CD8-positive, alpha-beta memory T cell (primary cell): ENCODE measurements around the gene SCAMP3. TPM values are rescaled to one million over a fixed set of nuclear protein-coding genes. Genes with fewer than 3 reads are reported as not detected.

Experiments used
- CTCF ChIA-PET: fragments of 350-600 bp; sonication (Branson Sonifier 250); formaldehyde crosslinking; loops from one replicate; lab custom pipeline; 2021; ENCODE audit warnings: antibody characterized with exemption; lab: Charles Lee
- POLR2A ChIA-PET: fragments of 350-600 bp; sonication (Branson Sonifier 250); formaldehyde crosslinking; loops from one replicate; lab custom pipeline; 2021; ENCODE audit warnings: antibody characterized with exemption; lab: Charles Lee
- DNase-seq, 5 donors: peaks; one replicate each; pipeline versions ENCODE4 v3.0.0 to v3.0.0-alpha.2; 2020 to 2022; ENCODE audit warnings: mixed read lengths in 1 of 5
- H3K27ac ChIP-seq: one replicate; pipeline ENCODE4 v1.7.0; 2013; ENCODE audit warnings: low read depth, mild to moderate bottlenecking, low read length, moderate library complexity
- H3K27me3 ChIP-seq: 2 replicates; pipeline ENCODE4 v1.7.0; 2013; ENCODE audit warnings: low read length, mild to moderate bottlenecking; ENCODE audit not compliant: insufficient read depth, poor library complexity, severe bottlenecking
- H3K36me3 ChIP-seq: 2 replicates; pipeline ENCODE4 v1.7.0; 2013; ENCODE audit warnings: mild to moderate bottlenecking, low read length, moderate library complexity; ENCODE audit not compliant: insufficient read depth
- H3K4me1 ChIP-seq: 2 replicates; pipeline ENCODE4 v1.7.0; 2013; ENCODE audit warnings: mild to moderate bottlenecking, low read length, moderate library complexity; ENCODE audit not compliant: insufficient read depth
- H3K4me3 ChIP-seq: 2 replicates; pipeline ENCODE4 v1.7.0; 2013; ENCODE audit warnings: mild to moderate bottlenecking, low read length
- H3K9me3 ChIP-seq: 2 replicates; pipeline ENCODE4 v1.7.0; 2013; ENCODE audit warnings: mild to moderate bottlenecking, low read length
- H3K27ac Mint-ChIP-seq, 8 donors: one replicate each; pipeline ENCODE4 v1.8.0; 2020 to 2021; ENCODE audit warnings: mixed read lengths in 8 of 8, mild to moderate bottlenecking in 6 of 8, inconsistent platforms in 3 of 8, moderate library complexity in 3 of 8
- H3K27me3 Mint-ChIP-seq, 2 donors: one replicate each; pipeline ENCODE4 v1.8.0; 2020 to 2021; ENCODE audit warnings: mixed read lengths in 2 of 2, mild to moderate bottlenecking in 1 of 2, moderate library complexity in 1 of 2
- H3K36me3 Mint-ChIP-seq, 3 donors: one replicate each; pipeline ENCODE4 v1.8.0; 2020 to 2021; ENCODE audit warnings: mixed read lengths in 3 of 3, inconsistent platforms in 1 of 3, mild to moderate bottlenecking in 1 of 3
- H3K4me1 Mint-ChIP-seq, 3 donors: one replicate each; pipeline ENCODE4 v1.8.0; 2020 to 2021; ENCODE audit warnings: mixed read lengths in 3 of 3, inconsistent platforms in 1 of 3, mild to moderate bottlenecking in 1 of 3
- H3K4me3 Mint-ChIP-seq, 7 donors: one replicate each; pipeline ENCODE4 v1.8.0; 2020 to 2021; ENCODE audit warnings: mixed read lengths in 7 of 7, mild to moderate bottlenecking in 6 of 7, moderate library complexity in 4 of 7, inconsistent platforms in 2 of 7
- H3K9me3 Mint-ChIP-seq, 5 donors: one replicate each; pipeline ENCODE4 v1.8.0; 2020 to 2022; ENCODE audit warnings: mixed read lengths in 5 of 5, mild to moderate bottlenecking in 3 of 5, moderate library complexity in 2 of 5, inconsistent platforms in 1 of 5
- polyA plus RNA-seq: library from polyadenylated mRNA; unstranded; fragments of 300-500 nt; fragmentation: Illumina TruSeq; gene quantifications from one replicate; pipeline ENCODE4 v1.2.3, GENCODE V29; 2021
- total RNA-seq, 2 experiments: library from RNA; stranded (reverse); gene quantifications; one replicate each; pipeline ENCODE4 v1.2.3, GENCODE V29; 2021

The SCAMP3 gene
- total RNA-seq (100 to 1,000 TPM; 152 to 158 TPM), polyA plus RNA-seq (179 TPM)

GRCh38 chr1:155261852-155262673, at the start of gene SCAMP3:
Gene SCAMP3, minus strand, starts transcription at chr1:155262360. Its CDS starts 209 bp downstream, at chr1:155262151.
- Histone ChIP-seq H3K36me3 (peaks cover 36% of the 10 kb centered on the region), H3K4me3 (peak within 1 kb of the TSS; percentile 99), H3K4me1 (peaks cover 22% of the 10 kb centered on the region), H3K27ac (peak within 1 kb of the TSS; percentile 82), H3K9me3 (no peaks in the 10 kb centered on the region), H3K27me3 (no peaks in the 10 kb centered on the region)
- no peaks in the 10 kb centered on the region for H3K27me3 Mint-ChIP-seq
- CTCF ChIA-PET, result interaction anchor here (1.2 to 4.4 kb wide), 5 partner anchors 11 to 89 kb away, joined by 3 to 79 read pairs (median 6); partner anchors contain the start of genes CLK2 and KRTCAP2
- DNase-seq, result peak; percentile 82 to 91 (median 84)
- peaks cover 31 to 45% (median 36%) of the 10 kb centered on the region in 3 donors for H3K4me1 Mint-ChIP-seq
- peak within 1 kb of the TSS; percentile 80 to 99 (median 98) for H3K27ac Mint-ChIP-seq
- no peaks in the 10 kb centered on the region for H3K9me3 Mint-ChIP-seq
- POLR2A ChIA-PET, result interaction anchor here (0.5 to 2.4 kb wide), 10 partner anchors 11 to 1061 kb away, joined by 3 to 25 read pairs (median 3); partner anchors contain the start of genes ASH1L, CLK2 and MSTO1
- peak within 1 kb of the TSS; percentile 95 to 100 (median 99) for H3K4me3 Mint-ChIP-seq
- peaks cover 6 to 79% (median 14%) of the 10 kb centered on the region in 3 donors for H3K36me3 Mint-ChIP-seq

GRCh38 chr1:155309423-155310021, 47.4 kb upstream of the SCAMP3 start:
- Histone ChIP-seq H3K27me3 (no peaks in the 10 kb centered on the region), H3K4me1 (peaks cover 24% of the 10 kb centered on the region), H3K27ac (peak overlapping the region; percentile 93), H3K36me3 (no peaks in the 10 kb centered on the region), H3K9me3 (no peaks in the 10 kb centered on the region), H3K4me3 (peak overlapping the region; percentile 94)
- H3K36me3 Mint-ChIP-seq, result peaks cover 0 to 41% (median 4%) of the 10 kb centered on the region in 3 donors
- H3K27me3 Mint-ChIP-seq, result no peaks in the 10 kb centered on the region
- H3K27ac Mint-ChIP-seq, result peak overlapping the region; percentile 67 to 99 (median 98)
- CTCF ChIA-PET, result interaction anchor here (4.8 kb wide), 1 partner anchor 14 kb away, joined by 25 read pairs; no protein-coding TSS in a partner anchor
- peaks cover 0 to 1% (median 0%) of the 10 kb centered on the region in 5 donors for H3K9me3 Mint-ChIP-seq
- peak overlapping the region; percentile 88 to 98 (median 97) for H3K4me3 Mint-ChIP-seq
- H3K4me1 Mint-ChIP-seq, result peaks cover 20 to 34% (median 31%) of the 10 kb centered on the region in 3 donors
- POLR2A ChIA-PET, result no interaction called here
- DNase-seq, result no peak

- H3K27ac ChIP-seq, result peak within 1 kb of the TSS; percentile 93
- DNase-seq, result peak; percentile 96 to 98 (median 97)
- ChIA-PET CTCF (interaction anchor here (0.7 to 2.5 kb wide), 6 partner anchors 9 to 276 kb away, joined by 3 to 23 read pairs (median 4); partner anchors contain the start of gene KRTCAP2), POLR2A (interaction anchor here (0.7 to 1.9 kb wide), 4 partner anchors 12 to 499 kb away, joined by 3 to 11 read pairs (median 6); partner anchors contain the start of genes CLK2 and RUSC1)
- peak within 1 kb of the TSS; percentile 85 to 99 (median 98) for H3K27ac Mint-ChIP-seq
- H3K4me1 ChIP-seq, result peaks cover 24% of the 10 kb centered on the region
- H3K4me3 ChIP-seq, result peak within 1 kb of the TSS; percentile 94
- H3K9me3 ChIP-seq, result no peaks in the 10 kb centered on the region
- peaks cover 20 to 34% (median 31%) of the 10 kb centered on the region in 3 donors for H3K4me1 Mint-ChIP-seq
- peaks cover 0 to 38% (median 4%) of the 10 kb centered on the region in 3 donors for H3K36me3 Mint-ChIP-seq
- H3K27me3 ChIP-seq, result no peaks in the 10 kb centered on the region
- H3K27me3 Mint-ChIP-seq, result no peaks in the 10 kb centered on the region
- H3K9me3 Mint-ChIP-seq, result peaks cover 0 to 1% (median 0%) of the 10 kb centered on the region in 5 donors
- H3K4me3 Mint-ChIP-seq, result peak within 1 kb of the TSS; percentile 88 to 98 (median 97)
- no peaks in the 10 kb centered on the region for H3K36me3 ChIP-seq
Measured at GRCh38 chr1:155308493-155309422, 46.6 kb upstream of the SCAMP3 start, which contains the start of gene FDPS. Gene FDPS, plus strand, starts transcription at chr1:155308866. Its CDS starts 924 bp downstream, at chr1:155309790.

- Mint-ChIP-seq H3K36me3 (peaks cover 0 to 26% (median 1%) of the 10 kb centered on the region in 3 donors), H3K4me3 (peak overlapping the region; percentile 5 to 59 (median 15)), H3K27me3 (peaks cover 2 to 5% of the 10 kb centered on the region in 2 donors), H3K9me3 (peaks cover 0 to 1% (median 0%) of the 10 kb centered on the region in 5 donors), H3K4me1 (peaks cover 20 to 34% (median 31%) of the 10 kb centered on the region in 3 donors), H3K27ac (peak overlapping the region in 7 of 8 donors; percentile 54 to 99 (median 85))
- Histone ChIP-seq H3K4me3 (peak overlapping the region; percentile 94), H3K36me3 (no peaks in the 10 kb centered on the region), H3K9me3 (no peaks in the 10 kb centered on the region), H3K4me1 (peaks cover 24% of the 10 kb centered on the region), H3K27ac (peak overlapping the region; percentile 93), H3K27me3 (no peaks in the 10 kb centered on the region)
- ChIA-PET POLR2A (interaction anchor here (1.5 to 1.9 kb wide), 2 partner anchors 14 to 34 kb away, joined by 3 to 11 read pairs; partner anchors contain the start of genes CLK2 and RUSC1), CTCF (interaction anchor here (0.9 to 2.5 kb wide), 5 partner anchors 7 to 277 kb away, joined by 3 to 23 read pairs (median 4); no protein-coding TSS in a partner anchor)
- no peak for DNase-seq
Measured at GRCh38 chr1:155307247-155307740, 45.1 kb upstream of the SCAMP3 start.

GRCh38 chr1:155305881-155306391, 43.8 kb upstream of the SCAMP3 start:
- peak overlapping the region in 2 of 7 donors; percentile 41 for H3K4me3 Mint-ChIP-seq
- ChIA-PET POLR2A (interaction anchor here (0.7 kb wide), 1 partner anchor 215 kb away, joined by 5 read pairs; no protein-coding TSS in a partner anchor), CTCF (interaction anchor here (0.7 to 1.2 kb wide), 2 partner anchors 55 to 645 kb away, joined by 3 to 4 read pairs; no protein-coding TSS in a partner anchor)
- H3K36me3 Mint-ChIP-seq, result peaks cover 0 to 15% (median 1%) of the 10 kb centered on the region in 3 donors
- Histone ChIP-seq H3K27ac (no peak overlapping the region), H3K27me3 (no peaks in the 10 kb centered on the region), H3K9me3 (no peaks in the 10 kb centered on the region), H3K36me3 (no peaks in the 10 kb centered on the region), H3K4me1 (peaks cover 24% of the 10 kb centered on the region), H3K4me3 (no peak overlapping the region)
- peaks cover 0 to 1% (median 0%) of the 10 kb centered on the region in 5 donors for H3K9me3 Mint-ChIP-seq
- peaks cover 2 to 8% of the 10 kb centered on the region in 2 donors for H3K27me3 Mint-ChIP-seq
- peak in 1 of 5 donors; percentile 33 for DNase-seq
- H3K27ac Mint-ChIP-seq, result peak overlapping the region in 6 of 8 donors; percentile 18 to 76 (median 43)
- peaks cover 16 to 29% (median 26%) of the 10 kb centered on the region in 3 donors for H3K4me1 Mint-ChIP-seq

GRCh38 chr1:155304558-155305063, 42.5 kb upstream of the SCAMP3 start:
- Mint-ChIP-seq H3K9me3 (peaks cover 0 to 1% (median 0%) of the 10 kb centered on the region in 5 donors), H3K36me3 (peaks cover 0 to 8% (median 1%) of the 10 kb centered on the region in 3 donors), H3K4me3 (no peak overlapping the region), H3K4me1 (peaks cover 11 to 17% (median 14%) of the 10 kb centered on the region in 3 donors), H3K27ac (peak overlapping the region in 4 of 8 donors; percentile 18 to 60 (median 48)), H3K27me3 (peaks cover 2 to 8% of the 10 kb centered on the region in 2 donors)
- CTCF ChIA-PET, result interaction anchor here (1.2 kb wide), 1 partner anchor 54 kb away, joined by 4 read pairs; no protein-coding TSS in a partner anchor
- no peaks in the 10 kb centered on the region for H3K9me3 ChIP-seq
- no peaks in the 10 kb centered on the region for H3K27me3 ChIP-seq
- no peaks in the 10 kb centered on the region for H3K36me3 ChIP-seq
- peaks cover 13% of the 10 kb centered on the region for H3K4me1 ChIP-seq
- POLR2A ChIA-PET, result no interaction called here
- no peak overlapping the region for H3K4me3 ChIP-seq
- no peak for DNase-seq
- H3K27ac ChIP-seq, result no peak overlapping the region
